GM12874 (cell line): ENCODE measurements around the gene SPATS2.

ENCODE experiments used
- TF ChIP-seq, protein P1 (sequence below): IDR thresholded peaks from 2 replicates; pipeline ENCODE4 v1.5.1; 2011; ENCODE audit warnings: low read depth, mild to moderate bottlenecking, control low read depth, low read length, moderate library complexity; ENCODE audit not compliant: insufficient read depth

The SPATS2 gene

GRCh38 chr12:49328816-49329215 is 38.4 kb upstream of the SPATS2 start:
- TF ChIP-seq, protein P1, sequence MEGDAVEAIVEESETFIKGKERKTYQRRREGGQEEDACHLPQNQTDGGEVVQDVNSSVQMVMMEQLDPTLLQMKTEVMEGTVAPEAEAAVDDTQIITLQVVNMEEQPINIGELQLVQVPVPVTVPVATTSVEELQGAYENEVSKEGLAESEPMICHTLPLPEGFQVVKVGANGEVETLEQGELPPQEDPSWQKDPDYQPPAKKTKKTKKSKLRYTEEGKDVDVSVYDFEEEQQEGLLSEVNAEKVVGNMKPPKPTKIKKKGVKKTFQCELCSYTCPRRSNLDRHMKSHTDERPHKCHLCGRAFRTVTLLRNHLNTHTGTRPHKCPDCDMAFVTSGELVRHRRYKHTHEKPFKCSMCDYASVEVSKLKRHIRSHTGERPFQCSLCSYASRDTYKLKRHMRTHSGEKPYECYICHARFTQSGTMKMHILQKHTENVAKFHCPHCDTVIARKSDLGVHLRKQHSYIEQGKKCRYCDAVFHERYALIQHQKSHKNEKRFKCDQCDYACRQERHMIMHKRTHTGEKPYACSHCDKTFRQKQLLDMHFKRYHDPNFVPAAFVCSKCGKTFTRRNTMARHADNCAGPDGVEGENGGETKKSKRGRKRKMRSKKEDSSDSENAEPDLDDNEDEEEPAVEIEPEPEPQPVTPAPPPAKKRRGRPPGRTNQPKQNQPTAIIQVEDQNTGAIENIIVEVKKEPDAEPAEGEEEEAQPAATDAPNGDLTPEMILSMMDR = no peak

DNA sequence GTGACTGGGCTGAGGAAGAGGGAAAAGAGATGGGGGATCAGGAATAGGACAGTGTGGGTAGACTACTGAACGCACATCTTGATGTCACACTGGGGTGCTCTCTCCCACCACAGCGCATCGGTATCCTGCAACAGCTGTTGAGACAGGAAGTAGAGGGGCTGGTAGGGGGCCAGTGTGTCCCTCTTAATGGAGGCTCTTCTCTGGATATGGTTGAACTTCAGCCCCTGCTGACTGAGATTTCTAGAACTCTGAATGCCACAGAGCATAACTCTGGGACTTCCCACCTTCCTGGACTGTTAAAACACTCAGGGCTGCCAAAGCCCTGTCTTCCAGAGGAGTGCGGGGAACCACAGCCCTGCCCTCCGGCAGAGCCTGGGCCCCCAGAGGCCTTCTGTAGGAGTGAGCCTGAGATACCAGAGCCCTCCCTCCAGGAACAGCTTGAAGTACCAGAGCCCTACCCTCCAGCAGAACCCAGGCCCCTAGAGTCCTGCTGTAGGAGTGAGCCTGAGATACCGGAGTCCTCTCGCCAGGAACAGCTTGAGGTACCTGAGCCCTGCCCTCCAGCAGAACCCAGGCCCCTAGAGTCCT is 37.1 kb upstream of the SPATS2 start:
- TF ChIP-seq, protein P1 = no peak

- TF ChIP-seq, protein P1 = no peak
Measured at GRCh38 chr12:49330631-49331379, 36.5 kb upstream of the SPATS2 start.

- TF ChIP-seq, protein P1 = peak; percentile 52
Measured at GRCh38 chr12:49331380-49332222, 35.7 kb upstream of the SPATS2 start.

GRCh38 chr12:49332441-49332861 is 34.8 kb upstream of the SPATS2 start:
- TF ChIP-seq, protein P1 = no peak

- TF ChIP-seq, protein P1 = no peak
Measured at GRCh38 chr12:49332891-49333371, 34.3 kb upstream of the SPATS2 start.

- TF ChIP-seq, protein P1 = no peak
Measured at GRCh38 chr12:49334226-49334625, 33.0 kb upstream of the SPATS2 start.
